Endothelial cell of umbilical vein (primary cell): ENCODE data around the gene APIP. TPM values are rescaled to one million over a fixed set of nuclear protein-coding genes. Genes with fewer than 3 reads are reported as not detected.

ENCODE experiments used
- BruUV-seq: library from RNA; stranded (reverse); fragments of 400-500 nt; replicated peaks from 2 replicates; lab custom pipeline; 2021; lab: Mats Ljungman, UMichigan
- CTCF ChIA-PET: fragments of 300-600, 350-600 bp; sonication (Branson Sonifier 250); formaldehyde crosslinking; loops from one replicate; lab custom pipeline; 2021; ENCODE audit warnings: antibody characterized with exemption, inconsistent platforms; lab: Charles Lee
- POLR2A ChIA-PET: fragments of 300-600, 350-600 bp; sonication (Branson Sonifier 250); formaldehyde crosslinking; loops from one replicate; lab custom pipeline; 2021; ENCODE audit warnings: antibody characterized with exemption, inconsistent platforms; lab: Charles Lee
- DNase-seq: peaks from one replicate; pipeline ENCODE4 v3.0.0-alpha.2; 2011; ENCODE audit warnings: low read depth, low spot score
- FAIRE-seq: peaks from 2 replicates; lab custom pipeline; 2011; peaks lifted over from hg19 to GRCh38; lab: Jason Lieb, UNC
- H2AFZ ChIP-seq: 2 replicates; pipeline ENCODE4 v1.6.0; 2012; ENCODE audit warnings: low read depth, low read length, control low read depth, inconsistent platforms
- H3K27ac ChIP-seq: 2 replicates; pipeline ENCODE4 v1.5.1; 2011; ENCODE audit warnings: low read depth, mild to moderate bottlenecking, control low read depth, low read length, moderate library complexity; ENCODE audit not compliant: insufficient read depth
- H3K27me3 ChIP-seq, 2 experiments: 2 replicates each; pipeline versions ENCODE4 v1.6.0 to v1.6.1; 2011; ENCODE audit warnings: low read length in 2 of 2, mixed read lengths in 1 of 2; ENCODE audit not compliant: control insufficient read depth in 2 of 2, insufficient read depth in 2 of 2
- H3K36me3 ChIP-seq, 2 experiments: 2 replicates in 1 of 2; 3 replicates in 1 of 2; pipeline ENCODE4 v1.5.1; 2011; ENCODE audit warnings: low read length in 2 of 2, mild to moderate bottlenecking in 1 of 2, moderate library complexity in 1 of 2; ENCODE audit not compliant: control insufficient read depth in 2 of 2, insufficient read depth in 2 of 2; ENCODE audit errors: extremely low read depth in 1 of 2
- H3K4me1 ChIP-seq: 3 replicates; pipeline ENCODE4 v1.5.1; 2011; ENCODE audit warnings: mild to moderate bottlenecking, low read length; ENCODE audit not compliant: control insufficient read depth, insufficient read depth; ENCODE audit errors: extremely low read depth
- H3K4me2 ChIP-seq: 2 replicates; pipeline ENCODE4 v1.6.1; 2011; ENCODE audit warnings: low read length, control low read depth, mixed read lengths; ENCODE audit not compliant: insufficient read depth
- H3K4me3 ChIP-seq, 3 experiments: fragments of 200-600 bp in 1 of 3; sonication (generic), shearing (Covaris generic) in 1 of 3; replicated peaks in 1 of 3; 2 replicates each; pipeline ENCODE4 v1.5.1; 2011 to 2016; ENCODE audit warnings: control low read depth in 3 of 3, low read length in 3 of 3, mild to moderate bottlenecking in 2 of 3, inconsistent platforms in 1 of 3, low read depth in 1 of 3, moderate library complexity in 1 of 3; ENCODE audit not compliant: insufficient read depth in 1 of 3
- H3K79me2 ChIP-seq: 2 replicates; pipeline ENCODE4 v1.6.0; 2012; ENCODE audit warnings: low read length, inconsistent platforms; ENCODE audit not compliant: control insufficient read depth, insufficient read depth
- H3K9ac ChIP-seq: replicated peaks from 2 replicates; pipeline ENCODE3; 2011; ENCODE audit warnings: low read length, control low read depth; ENCODE audit not compliant: insufficient read depth; ENCODE audit errors: extremely low read depth
- H3K9me1 ChIP-seq: replicated peaks from 3 replicates; pipeline ENCODE4 v1.6.0; 2011; ENCODE audit warnings: mild to moderate bottlenecking, low read length; ENCODE audit not compliant: control insufficient read depth, insufficient read depth; ENCODE audit errors: extremely low read depth
- H3K9me3 ChIP-seq: replicated peaks from 2 replicates; pipeline ENCODE4 v1.5.1; 2012; ENCODE audit warnings: low read length, inconsistent platforms; ENCODE audit not compliant: control insufficient read depth, insufficient read depth
- H4K20me1 ChIP-seq: replicated peaks from 2 replicates; pipeline ENCODE3; 2011; ENCODE audit warnings: mild to moderate bottlenecking, low read length; ENCODE audit not compliant: control insufficient read depth, insufficient read depth; ENCODE audit errors: extremely low read depth
- FOS ChIP-seq: IDR thresholded peaks from 2 replicates; pipeline ENCODE4 v1.6.1; 2011; ENCODE audit warnings: mild to moderate bottlenecking, low read length, moderate library complexity, borderline replicate concordance; ENCODE audit not compliant: insufficient read depth
- JUN ChIP-seq: IDR thresholded peaks from 2 replicates; pipeline ENCODE4 v1.6.1; 2011; ENCODE audit warnings: borderline replicate concordance, low read depth; ENCODE audit not compliant: insufficient read length, insufficient read depth
- MYC ChIP-seq: IDR thresholded peaks from one replicate; pipeline ENCODE4 v1.6.1; 2011; ENCODE audit warnings: mild to moderate bottlenecking, low read depth, low read length
- POLR2AphosphoS5 ChIP-seq: IDR thresholded peaks from 2 replicates; pipeline ENCODE4 v1.6.1; 2012; ENCODE audit warnings: low read depth, mild to moderate bottlenecking, control low read depth, low read length, moderate library complexity; ENCODE audit not compliant: insufficient read depth
- dilution Hi-C: fragments of 300-500 bp; cut with MboI; formaldehyde crosslinking; loops from one replicate; pipeline ENCODE4 v1.15.0; 2019; ENCODE audit warnings: low sequenced_read_pairs; ENCODE audit not compliant: extremely low pct_ligation_motif_present
- intact Hi-C: fragments of 100-400 bp; cut with micrococcal nuclease; formaldehyde crosslinking; loops from one replicate; pipeline ENCODE4 v1.10.0; 2022
- polyA plus RNA-seq, 4 experiments: library from polyadenylated mRNA; depleted of rRNA in 3 of 4; stranded (reverse) in 3 of 4; unstranded in 1 of 4; fragments of >200 nt; gene quantifications; 2 replicates each; pipeline versions ENCODE4 v1.2.1 to v1.2.3, GENCODE V29; 2011 to 2012; ENCODE audit warnings: missing spikeins in 1 of 4
- total RNA-seq: library from RNA; stranded (reverse); gene quantifications from 2 replicates; pipeline ENCODE4 v1.2.3, GENCODE V29; 2021

Gene APIP
- total and polyA plus RNA-seq, 2 donors (not counting 3 experiments of a cell fraction or from before 2014, with no cell fraction given), result 10.0 to 26.9 TPM

DNA sequence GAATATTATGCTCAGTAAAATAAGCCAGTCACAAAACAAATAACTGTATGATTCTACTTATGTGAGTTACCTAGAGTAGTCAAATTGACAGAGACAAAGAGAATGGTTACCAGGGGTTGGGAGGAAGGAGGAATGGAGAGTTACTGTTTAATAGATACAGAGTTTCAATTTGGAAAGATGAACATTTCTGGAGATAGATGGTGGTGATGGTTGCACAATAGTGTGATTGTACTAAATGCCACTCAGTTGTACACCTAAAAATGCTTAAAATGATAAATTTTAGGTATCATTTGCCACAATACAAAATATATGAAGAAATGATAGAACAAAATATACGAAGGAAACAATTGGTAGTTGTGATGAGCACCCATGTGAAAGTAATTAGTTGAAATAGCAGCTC, 43.6 kb upstream of the APIP start:
- DNase-seq, result no peak
- TF ChIP-seq MYC (no peak), POLR2AphosphoS5 (no peak), JUN (no peak)
- H3K4me1 ChIP-seq, result no peaks in the 10 kb centered on the region
- H3K9me3 ChIP-seq, result no peaks in the 10 kb centered on the region
- H3K27me3 ChIP-seq, result no peaks in the 10 kb centered on the region
- ChIA-PET POLR2A (no interaction called here), CTCF (interaction anchor here (1.1 kb wide), 1 partner anchor 15 kb away, joined by 3 read pairs; no protein-coding TSS in a partner anchor)
- dilution Hi-C loops, result no loop called here
- no peak for FAIRE-seq
- intact Hi-C loops, result no loop called here
- H3K4me2 ChIP-seq, result no peak overlapping the region
- no peaks in the 10 kb centered on the region for H4K20me1 ChIP-seq
- no peak overlapping the region for H3K9ac ChIP-seq
- no peaks in the 10 kb centered on the region for H3K79me2 ChIP-seq
- H2AFZ ChIP-seq, result no peak overlapping the region
- no peak overlapping the region for H3K4me3 ChIP-seq
- H3K36me3 ChIP-seq, result no peaks in the 10 kb centered on the region
- no TSS peak for BruUV-seq
- no peak overlapping the region for H3K27ac ChIP-seq
- H3K9me1 ChIP-seq, result no peaks in the 10 kb centered on the region

DNA sequence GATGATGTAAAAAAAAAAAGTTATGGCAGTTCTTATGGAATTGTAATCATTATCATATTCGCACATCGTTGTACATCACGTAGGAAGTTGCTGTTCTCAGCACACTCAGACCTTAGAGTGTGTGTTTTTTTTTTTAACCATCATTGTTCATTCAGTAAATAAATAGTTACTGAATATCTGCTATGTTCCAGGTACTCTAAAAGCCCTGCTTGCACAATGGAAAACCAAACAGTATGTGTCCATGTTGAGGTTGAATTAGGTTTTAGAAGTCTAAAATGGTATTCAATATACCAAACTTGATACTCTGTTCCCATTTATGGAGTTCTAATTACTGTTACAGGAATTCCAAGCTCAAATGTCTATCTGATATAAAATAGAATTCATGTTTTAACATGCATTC, 41.4 kb upstream of the APIP start:
- Histone ChIP-seq H3K27ac (no peak overlapping the region), H3K9me1 (no peaks in the 10 kb centered on the region), H3K9ac (no peak overlapping the region), H3K4me1 (no peaks in the 10 kb centered on the region), H3K79me2 (no peaks in the 10 kb centered on the region), H3K4me2 (no peak overlapping the region), H3K9me3 (no peaks in the 10 kb centered on the region), H3K36me3 (no peaks in the 10 kb centered on the region), H2AFZ (no peak overlapping the region), H4K20me1 (no peaks in the 10 kb centered on the region), H3K27me3 (no peaks in the 10 kb centered on the region), H3K4me3 (no peak overlapping the region)
- DNase-seq (no peak), FAIRE-seq (no peak)
- CTCF ChIA-PET, result interaction anchor here (1.0 kb wide), 1 partner anchor 15 kb away, joined by 3 read pairs; no protein-coding TSS in a partner anchor
- intact Hi-C loops, result no loop called here
- POLR2A ChIA-PET, result no interaction called here
- no peak for TF ChIP-seq FOS
- BruUV-seq, result no TSS peak
- dilution Hi-C loops, result no loop called here
